ENCODE measurements around the gene USP38.

Gene USP38

DNA sequence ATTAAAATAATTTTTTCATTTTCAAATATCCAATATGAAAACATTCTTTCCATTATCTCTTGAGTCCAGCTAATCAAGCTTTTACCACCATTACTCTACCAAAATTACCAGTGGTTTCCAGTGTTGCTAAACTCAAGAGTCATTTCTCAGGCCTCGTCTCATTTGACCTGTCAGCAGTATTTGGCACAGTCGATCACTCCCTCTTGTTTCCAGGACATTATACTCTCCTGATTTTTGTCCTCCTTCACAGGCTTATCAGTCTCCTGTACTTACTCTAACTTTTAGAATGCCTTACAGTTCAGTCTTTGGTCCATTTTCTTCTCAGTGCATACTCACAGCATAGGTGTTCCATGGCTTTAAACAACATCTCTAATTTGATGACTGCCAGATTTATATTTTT lies 11.6 kb downstream of the USP38 start:
- Histone ChIP-seq H3K4me2 (ENCODE audit: low read length) (no peak overlapping the region), H3K27ac (ENCODE audit: low read depth, low read length) (no peak overlapping the region), H3K79me1 (ENCODE audit: low read length) (no peaks in the 10 kb centered on the region), H4K91ac (ENCODE audit: low read depth, low read length) (no peak overlapping the region), H3K9me3 (ENCODE audit: insufficient read depth, low read depth, low read length) (no peaks in the 10 kb centered on the region), H3K23ac (ENCODE audit: low read length) (no peak overlapping the region), H3K18ac (ENCODE audit: low read length) (no peak overlapping the region), H3K79me2 (ENCODE audit: control insufficient read depth, insufficient read depth, low read length, poor library complexity) (no peaks in the 10 kb centered on the region), H4K8ac (ENCODE audit: low read depth, low read length) (no peak overlapping the region), H3K4me1 (ENCODE audit: control insufficient read depth in 1 of 2, insufficient read depth in 2 of 2, low read length in 2 of 2) (no peaks in the 10 kb centered on the region), H3K14ac (ENCODE audit: low read length) (no peak overlapping the region), H3K9ac (ENCODE audit: low read length) (no peak overlapping the region), H4K12ac (ENCODE audit: low read depth, low read length) (no peak overlapping the region), H2BK120ac (ENCODE audit: insufficient read depth, low read length, poor library complexity) (no peak overlapping the region), H2BK5ac (ENCODE audit: low read depth, low read length, poor library complexity) (no peak overlapping the region), H3K36me3 (ENCODE audit: control insufficient read depth in 1 of 2, insufficient read depth in 2 of 2, low read length in 2 of 2) (peaks cover 9 to 18% of the 10 kb centered on the region in 2 experiments), H2AK5ac (ENCODE audit: low read length) (no peak overlapping the region), H3K27me3 (ENCODE audit: insufficient read depth, low read length) (no peaks in the 10 kb centered on the region), H3K4ac (ENCODE audit: low read depth, low read length) (no peak overlapping the region), H2AFZ (ENCODE audit: insufficient read depth, low read length, poor library complexity) (no peak overlapping the region), H3K4me3 (ENCODE audit: low read depth, low read length) (no peak overlapping the region), H2BK12ac (ENCODE audit: low read length) (no peak overlapping the region)
- whole genome bisulfite sequencing (ENCODE audit: extremely low coverage, insufficient coverage, insufficient read length), result no CpG with 5 or more reads among the region's 2 CpGs
- DNase-seq, result no peak

DNA sequence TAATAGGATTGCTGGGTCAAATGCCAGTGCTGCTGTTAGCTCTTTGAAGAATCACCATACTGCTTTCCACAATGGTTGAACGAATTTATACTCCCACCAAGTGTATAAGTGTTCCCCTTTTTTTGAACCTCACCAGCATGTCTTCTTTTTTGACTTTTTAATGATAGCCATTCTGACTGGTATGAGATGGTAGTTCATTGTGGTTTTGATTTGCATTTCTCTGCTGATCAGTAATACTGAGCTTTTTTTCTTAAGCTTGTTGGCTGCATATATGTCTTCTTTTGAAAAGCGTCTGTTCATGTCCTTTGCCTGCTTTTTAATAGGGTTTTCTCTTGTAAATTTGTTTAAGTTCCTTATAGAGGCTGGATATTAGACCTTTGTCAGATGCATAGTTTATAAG lies 14.8 kb downstream of the USP38 start:
- no peak overlapping the region for H2AK5ac ChIP-seq (ENCODE audit: low read length)
- H4K8ac ChIP-seq (ENCODE audit: low read depth, low read length), result no peak overlapping the region
- H4K12ac ChIP-seq (ENCODE audit: low read depth, low read length), result no peak overlapping the region
- H2BK120ac ChIP-seq (ENCODE audit: insufficient read depth, low read length, poor library complexity), result no peak overlapping the region
- peaks cover 9 to 18% of the 10 kb centered on the region in 2 experiments for H3K36me3 ChIP-seq (ENCODE audit: control insufficient read depth in 1 of 2, insufficient read depth in 2 of 2, low read length in 2 of 2)
- H3K23ac ChIP-seq (ENCODE audit: low read length), result no peak overlapping the region
- no peak overlapping the region for H2AFZ ChIP-seq (ENCODE audit: insufficient read depth, low read length, poor library complexity)
- no peak overlapping the region for H3K4me3 ChIP-seq (ENCODE audit: low read depth, low read length)
- H3K4me2 ChIP-seq (ENCODE audit: low read length), result no peak overlapping the region
- H3K18ac ChIP-seq (ENCODE audit: low read length), result no peak overlapping the region
- H3K4me1 ChIP-seq (ENCODE audit: control insufficient read depth in 1 of 2, insufficient read depth in 2 of 2, low read length in 2 of 2), result no peaks in the 10 kb centered on the region
- H4K91ac ChIP-seq (ENCODE audit: low read depth, low read length), result no peak overlapping the region
- H2BK5ac ChIP-seq (ENCODE audit: low read depth, low read length, poor library complexity), result no peak overlapping the region
- H3K27ac ChIP-seq (ENCODE audit: low read depth, low read length), result no peak overlapping the region
- no peaks in the 10 kb centered on the region for H3K79me1 ChIP-seq (ENCODE audit: low read length)
- DNase-seq, result no peak
- H3K9me3 ChIP-seq (ENCODE audit: insufficient read depth, low read depth, low read length), result no peaks in the 10 kb centered on the region
- H3K9ac ChIP-seq (ENCODE audit: low read length), result no peak overlapping the region
- H2BK12ac ChIP-seq (ENCODE audit: low read length), result no peak overlapping the region
- no peak overlapping the region for H3K4ac ChIP-seq (ENCODE audit: low read depth, low read length)
- no peaks in the 10 kb centered on the region for H3K27me3 ChIP-seq (ENCODE audit: insufficient read depth, low read length)
- no CpG with 5 or more reads among the region's 2 CpGs for WGBS (ENCODE audit: extremely low coverage, insufficient coverage, insufficient read length)
- no peaks in the 10 kb centered on the region for H3K79me2 ChIP-seq (ENCODE audit: control insufficient read depth, insufficient read depth, low read length, poor library complexity)
- H3K14ac ChIP-seq (ENCODE audit: low read length), result no peak overlapping the region

DNA sequence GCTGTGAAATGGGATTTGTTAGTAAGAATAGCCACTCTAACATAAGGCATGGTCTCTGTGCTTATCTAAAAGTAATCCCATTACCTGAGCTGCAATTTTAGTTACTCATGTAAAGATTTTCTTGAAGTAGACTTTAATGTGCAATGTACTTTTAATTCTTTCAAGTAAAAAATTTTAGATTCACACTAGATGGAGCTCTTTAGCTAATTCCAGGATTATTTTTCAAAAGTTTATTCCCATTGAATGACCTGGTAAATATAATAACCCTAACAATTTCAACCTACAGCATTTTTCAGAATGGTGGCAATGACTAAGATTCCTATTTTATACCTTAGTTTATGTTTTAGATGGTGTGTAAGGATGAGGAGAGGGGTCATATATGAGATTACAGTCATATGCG lies 18.1 kb downstream of the USP38 start:
- H4K8ac ChIP-seq (ENCODE audit: low read depth, low read length), result no peak overlapping the region

DNA sequence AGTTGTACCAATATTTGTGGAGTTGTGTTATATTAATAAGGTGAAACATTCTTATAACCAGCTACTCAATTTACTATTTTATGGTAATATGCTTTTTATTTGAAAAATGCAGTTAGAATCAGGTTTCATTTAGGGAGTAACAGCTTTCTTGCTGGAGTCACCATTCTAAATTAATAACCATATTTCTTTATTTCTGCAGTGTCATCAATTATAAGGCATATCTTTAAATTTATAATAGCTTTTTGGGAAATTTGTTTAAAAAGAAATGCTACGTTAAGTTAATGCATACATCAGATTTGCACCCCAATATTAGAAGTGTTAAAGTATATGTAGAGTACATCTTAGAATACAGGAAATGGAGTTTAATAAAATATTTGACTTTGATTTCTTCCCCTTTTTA lies 18.9 kb downstream of the USP38 start:
- no peak overlapping the region for H3K18ac ChIP-seq (ENCODE audit: low read length)
- no peak overlapping the region for H2BK12ac ChIP-seq (ENCODE audit: low read length)
- no peak overlapping the region for H3K23ac ChIP-seq (ENCODE audit: low read length)
- H3K4me1 ChIP-seq (ENCODE audit: control insufficient read depth in 1 of 2, insufficient read depth in 2 of 2, low read length in 2 of 2), result no peaks in the 10 kb centered on the region
- DNase-seq, result no peak
- H3K4me2 ChIP-seq (ENCODE audit: low read length), result no peak overlapping the region
- H3K27ac ChIP-seq (ENCODE audit: low read depth, low read length), result no peak overlapping the region
- H3K36me3 ChIP-seq (ENCODE audit: control insufficient read depth in 1 of 2, insufficient read depth in 2 of 2, low read length in 2 of 2), result peaks cover 9 to 13% of the 10 kb centered on the region in 2 experiments
- H3K9me3 ChIP-seq (ENCODE audit: insufficient read depth, low read depth, low read length), result no peaks in the 10 kb centered on the region
- H2AK5ac ChIP-seq (ENCODE audit: low read length), result no peak overlapping the region
- H3K4me3 ChIP-seq (ENCODE audit: low read depth, low read length), result no peak overlapping the region
- H4K12ac ChIP-seq (ENCODE audit: low read depth, low read length), result no peak overlapping the region
- H2BK5ac ChIP-seq (ENCODE audit: low read depth, low read length, poor library complexity), result no peak overlapping the region
- no peaks in the 10 kb centered on the region for H3K27me3 ChIP-seq (ENCODE audit: insufficient read depth, low read length)
- H3K79me2 ChIP-seq (ENCODE audit: control insufficient read depth, insufficient read depth, low read length, poor library complexity), result no peaks in the 10 kb centered on the region
- no peak overlapping the region for H3K4ac ChIP-seq (ENCODE audit: low read depth, low read length)
- no CpG with 5 or more reads among the region's 1 CpG for WGBS (ENCODE audit: extremely low coverage, insufficient coverage, insufficient read length)
- H2BK120ac ChIP-seq (ENCODE audit: insufficient read depth, low read length, poor library complexity), result no peak overlapping the region
- no peak overlapping the region for H4K8ac ChIP-seq (ENCODE audit: low read depth, low read length)
- no peak overlapping the region for H3K14ac ChIP-seq (ENCODE audit: low read length)
- no peak overlapping the region for H3K9ac ChIP-seq (ENCODE audit: low read length)
- no peak overlapping the region for H2AFZ ChIP-seq (ENCODE audit: insufficient read depth, low read length, poor library complexity)
- no peak overlapping the region for H4K91ac ChIP-seq (ENCODE audit: low read depth, low read length)
- no peaks in the 10 kb centered on the region for H3K79me1 ChIP-seq (ENCODE audit: low read length)

More for the DNA sequence above, 18.1 kb downstream of the USP38 start:
- Histone ChIP-seq H2BK5ac (ENCODE audit: low read depth, low read length, poor library complexity) (no peak overlapping the region), H3K9me3 (ENCODE audit: insufficient read depth, low read depth, low read length) (no peaks in the 10 kb centered on the region), H3K9ac (ENCODE audit: low read length) (no peak overlapping the region), H3K14ac (ENCODE audit: low read length) (no peak overlapping the region), H2AFZ (ENCODE audit: insufficient read depth, low read length, poor library complexity) (no peak overlapping the region), H4K91ac (ENCODE audit: low read depth, low read length) (no peak overlapping the region), H3K27me3 (ENCODE audit: insufficient read depth, low read length) (no peaks in the 10 kb centered on the region), H3K23ac (ENCODE audit: low read length) (no peak overlapping the region), H2BK12ac (ENCODE audit: low read length) (no peak overlapping the region), H3K4ac (ENCODE audit: low read depth, low read length) (no peak overlapping the region), H3K36me3 (ENCODE audit: control insufficient read depth in 1 of 2, insufficient read depth in 2 of 2, low read length in 2 of 2) (peaks cover 9 to 13% of the 10 kb centered on the region in 2 experiments), H3K79me1 (ENCODE audit: low read length) (no peaks in the 10 kb centered on the region), H2BK120ac (ENCODE audit: insufficient read depth, low read length, poor library complexity) (no peak overlapping the region), H3K4me3 (ENCODE audit: low read depth, low read length) (no peak overlapping the region), H4K12ac (ENCODE audit: low read depth, low read length) (no peak overlapping the region), H3K79me2 (ENCODE audit: control insufficient read depth, insufficient read depth, low read length, poor library complexity) (no peaks in the 10 kb centered on the region), H3K4me1 (ENCODE audit: control insufficient read depth in 1 of 2, insufficient read depth in 2 of 2, low read length in 2 of 2) (no peaks in the 10 kb centered on the region), H3K18ac (ENCODE audit: low read length) (no peak overlapping the region), H3K4me2 (ENCODE audit: low read length) (no peak overlapping the region), H2AK5ac (ENCODE audit: low read length) (no peak overlapping the region), H3K27ac (ENCODE audit: low read depth, low read length) (no peak overlapping the region)
- no CpG with 5 or more reads among the region's 1 CpG for WGBS (ENCODE audit: extremely low coverage, insufficient coverage, insufficient read length)
- DNase-seq, result peak in 1 of 2 donors; percentile 42
